Erythroblast (primary cell): Measurements from ENCODE around the gene INPPL1.

ENCODE experiments used
- GATA1 ChIP-seq: IDR thresholded peaks from 2 replicates; pipeline ENCODE4 v1.6.1; 2011; ENCODE audit warnings: low read depth, mild to moderate bottlenecking, control low read depth, low read length, moderate library complexity
- POLR2A ChIP-seq: IDR thresholded peaks from 2 replicates; pipeline ENCODE4 v1.6.1; 2011; ENCODE audit warnings: mild to moderate bottlenecking, low read length

DNA sequence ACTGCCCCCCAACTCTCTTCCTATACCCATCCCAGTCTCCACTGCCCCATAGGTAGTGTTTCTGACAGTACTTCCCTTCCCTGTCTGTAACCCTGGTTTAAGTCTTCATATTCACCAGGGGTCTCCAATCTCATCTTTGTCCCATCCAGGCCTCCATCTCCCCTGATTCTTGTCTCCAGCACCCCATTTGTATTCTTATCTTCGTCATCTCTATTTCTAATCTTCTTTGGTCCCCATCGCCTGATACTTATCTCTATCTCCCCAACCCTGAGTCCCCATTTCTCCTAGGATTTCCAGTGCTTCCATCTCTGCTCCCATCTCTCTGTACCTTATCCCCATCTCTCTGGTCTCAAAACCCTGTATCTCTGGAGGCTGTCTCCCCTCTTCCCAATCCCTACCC lies 17.6 kb downstream of the INPPL1 start:
- TF ChIP-seq POLR2A (no peak), GATA1 (no peak)
